Stimulated activated CD4-positive, alpha-beta T cell treated with anti-CD3 and anti-CD28 coated beads, Interleukin-1b, Interleukin-23, amount 100 ng/mL, for 4 hours (primary cell): ENCODE data around the gene RGS21.
"Not testable (repeated sequence)": the region's sequence is repeated elsewhere in the genome, so short reads cannot be mapped to it uniquely, and the experiment has no call there.

ENCODE experiments used
- DNase-seq, 2 donors: peaks; one replicate each; pipeline ENCODE4 v3.0.0-alpha.2; 2020; ENCODE audit warnings: low read depth in 2 of 2

The RGS21 gene

GRCh38 chr1:192316942-192317450, at the start of gene RGS21:
Gene RGS21, plus strand, starts transcription at chr1:192316992. Its CDS starts 26,045 bp downstream, at chr1:192343037.
- no peak for DNase-seq

GRCh38 chr1:192268468-192269052, 48.2 kb upstream of the RGS21 start:
- DNase-seq = no peak

GRCh38 chr1:192270398-192270797, 46.4 kb upstream of the RGS21 start:
- DNase-seq = no peak

GRCh38 chr1:192272732-192273131, 44.1 kb upstream of the RGS21 start:
- DNase-seq = no peak

- no peak for DNase-seq
Measured at GRCh38 chr1:192274588-192274987, 42.2 kb upstream of the RGS21 start.

GRCh38 chr1:192277635-192278034, 39.2 kb upstream of the RGS21 start:
- DNase-seq = no peak

GRCh38 chr1:192284927-192285326, 31.9 kb upstream of the RGS21 start:
- DNase-seq = no peak

GRCh38 chr1:192303029-192303428, 13.8 kb upstream of the RGS21 start:
- no peak for DNase-seq

GRCh38 chr1:192308314-192308713, 8.5 kb upstream of the RGS21 start:
- not testable (repeated sequence) for DNase-seq

- no peak for DNase-seq
Measured at GRCh38 chr1:192311281-192311680, 5.5 kb upstream of the RGS21 start.

- no peak for DNase-seq
Measured at GRCh38 chr1:192327997-192328396, 11.2 kb downstream of the RGS21 start.

GRCh38 chr1:192342842-192343241, 26.1 kb downstream of the RGS21 start:
- no peak for DNase-seq

GRCh38 chr1:192343344-192343743, 26.6 kb downstream of the RGS21 start:
- no peak for DNase-seq

- DNase-seq = no peak
Measured at GRCh38 chr1:192349314-192349713, 32.5 kb downstream of the RGS21 start.

- DNase-seq = no peak
Measured at GRCh38 chr1:192350356-192350755, 33.6 kb downstream of the RGS21 start.

- no peak for DNase-seq
Measured at GRCh38 chr1:192351550-192351949, 34.8 kb downstream of the RGS21 start.

- DNase-seq = no peak
Measured at GRCh38 chr1:192357924-192358323, 41.1 kb downstream of the RGS21 start.

- DNase-seq = no peak
Measured at GRCh38 chr1:192358402-192358801, 41.6 kb downstream of the RGS21 start.

GRCh38 chr1:192358822-192359221, 42.0 kb downstream of the RGS21 start:
- DNase-seq = no peak

GRCh38 chr1:192363177-192363576, 46.4 kb downstream of the RGS21 start:
- DNase-seq = no peak

GRCh38 chr1:192367436-192367835, 50.6 kb downstream of the RGS21 start:
- no peak for DNase-seq

GRCh38 chr1:192375306-192375705, 58.5 kb downstream of the RGS21 start:
- DNase-seq = no peak

GRCh38 chr1:192376374-192376773, 59.6 kb downstream of the RGS21 start:
- no peak for DNase-seq

- DNase-seq = no peak
Measured at GRCh38 chr1:192378276-192378675, 61.5 kb downstream of the RGS21 start.
